NCI-H187 treated with DMSO at 0.1 percent for 48 hours (cell line): Measurements from ENCODE around the gene DDX50.
"Not testable (repeated sequence)": the region's sequence is repeated elsewhere in the genome, so short reads cannot be mapped to it uniquely, and the experiment has no call there.

Source experiments
- DNase-seq: peaks from one replicate; lab custom pipeline; 2025; lab: John Stamatoyannopoulos, UW

DDX50 gene

GRCh38 chr10:68900427-68901104 is 549 bp upstream of the DDX50 start:
- no peak for DNase-seq

DNA sequence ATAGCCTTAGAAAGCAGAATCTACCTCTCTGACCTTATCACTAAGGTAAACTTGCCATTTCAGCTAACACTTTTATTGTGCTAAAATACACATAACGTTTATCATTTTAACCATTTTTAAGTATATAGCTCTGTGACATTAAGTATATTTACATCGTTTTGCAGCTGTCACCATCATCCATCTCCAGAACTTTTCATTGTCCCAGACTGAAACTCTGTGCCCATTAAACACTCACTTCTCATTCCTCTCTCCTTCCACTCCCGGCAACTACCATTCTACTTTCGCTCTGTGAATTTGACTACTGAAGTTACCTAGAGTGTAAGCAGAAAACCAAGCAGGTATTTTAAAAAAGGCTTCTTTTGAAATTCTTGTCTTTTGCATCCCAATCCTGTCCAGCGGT is 1.3 kb downstream of the DDX50 start:
- DNase-seq = no peak

- no peak for DNase-seq
Measured at GRCh38 chr10:68924593-68924992, 23.5 kb downstream of the DDX50 start.

GRCh38 chr10:68925489-68925888 is 24.4 kb downstream of the DDX50 start:
- DNase-seq = no peak

DNA sequence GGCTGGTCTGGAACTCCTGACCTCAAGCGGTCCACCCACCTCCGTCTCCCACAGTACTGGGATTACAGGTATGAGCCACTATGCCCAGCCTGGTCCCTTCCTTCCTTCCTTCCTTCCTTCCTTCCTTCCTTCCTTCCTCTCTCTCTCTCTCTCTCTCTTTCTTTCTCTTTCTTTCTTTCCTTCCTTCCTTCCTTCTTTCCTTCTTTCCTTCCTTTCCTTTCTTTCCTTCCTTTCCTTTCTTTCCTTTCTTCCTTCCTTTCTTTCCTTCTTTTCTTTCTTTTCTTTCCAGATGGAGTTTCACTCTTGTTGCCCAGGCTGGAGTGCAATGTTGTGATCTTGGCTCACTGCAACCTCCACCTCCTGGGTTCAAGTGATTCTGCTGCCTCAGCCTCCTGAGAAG is 28.0 kb downstream of the DDX50 start:
- not testable (repeated sequence) for DNase-seq

GRCh38 chr10:68929888-68930287 is 28.8 kb downstream of the DDX50 start:
- DNase-seq = not testable (repeated sequence)

- not testable (repeated sequence) for DNase-seq
Measured at GRCh38 chr10:68932860-68933259, 31.7 kb downstream of the DDX50 start.

GRCh38 chr10:68934994-68935393 is 33.9 kb downstream of the DDX50 start:
- no peak for DNase-seq

DNA sequence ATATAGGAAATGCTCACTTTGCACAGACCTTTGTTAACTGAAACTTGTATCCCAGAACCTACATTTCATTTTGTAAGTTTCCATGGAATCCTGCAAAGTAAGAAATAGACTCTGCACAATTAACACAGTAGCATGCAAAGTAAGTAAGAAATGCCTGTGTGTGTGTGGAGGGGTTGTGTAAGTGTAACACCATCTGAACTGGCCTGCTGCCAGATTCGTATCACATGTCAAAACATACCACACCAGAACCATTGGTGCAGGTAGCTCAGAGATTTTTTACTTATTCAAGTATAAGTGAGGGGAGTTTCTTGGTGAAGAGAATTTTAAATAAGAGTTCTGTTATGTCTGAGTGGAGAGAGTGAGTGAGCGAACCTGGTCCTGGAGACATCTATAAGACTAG is 37.0 kb downstream of the DDX50 start:
- DNase-seq = no peak

DNA sequence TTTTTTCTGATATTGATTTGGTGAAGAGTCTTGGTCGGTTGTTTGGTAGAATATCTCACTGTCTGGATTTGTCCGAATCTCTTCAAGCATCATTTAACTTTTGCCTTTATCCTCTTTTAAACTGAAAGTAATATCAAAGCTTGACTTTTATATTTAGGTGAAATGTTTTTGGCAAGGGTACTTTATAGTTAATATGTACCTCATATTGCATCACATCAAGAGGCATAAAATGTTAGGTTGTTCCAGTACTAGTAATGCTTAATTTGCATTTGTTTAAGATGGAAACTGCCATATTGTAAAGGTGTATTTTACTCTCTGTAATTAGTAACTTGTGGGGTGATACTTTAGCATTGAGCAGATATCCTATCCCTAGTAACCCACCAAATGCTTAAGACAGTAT is 37.8 kb downstream of the DDX50 start:
- DNase-seq = no peak

DNA sequence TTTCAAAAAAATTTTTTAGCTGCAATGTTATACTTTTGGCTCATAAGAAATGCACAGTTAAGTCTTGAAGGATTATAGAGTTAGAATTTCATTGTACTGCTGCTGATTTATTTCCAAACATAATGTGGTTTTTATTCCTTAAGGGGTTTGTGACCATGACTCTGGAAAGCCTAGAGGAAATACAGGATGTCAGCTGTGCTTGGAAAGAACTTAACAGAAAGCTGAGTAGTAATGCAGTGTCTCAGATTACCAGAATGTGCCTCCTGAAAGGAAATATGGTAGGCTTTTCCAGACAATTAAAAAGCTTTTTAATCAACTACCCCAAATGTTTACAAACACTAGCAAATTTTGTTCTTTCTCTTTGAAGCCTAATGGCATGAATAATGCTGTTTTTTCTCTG is 39.8 kb downstream of the DDX50 start:
- not testable (repeated sequence) for DNase-seq

GRCh38 chr10:68950598-68950997 is 49.5 kb downstream of the DDX50 start:
- no peak for DNase-seq

GRCh38 chr10:68954904-68955303 is 53.8 kb downstream of the DDX50 start:
- no peak for DNase-seq

DNA sequence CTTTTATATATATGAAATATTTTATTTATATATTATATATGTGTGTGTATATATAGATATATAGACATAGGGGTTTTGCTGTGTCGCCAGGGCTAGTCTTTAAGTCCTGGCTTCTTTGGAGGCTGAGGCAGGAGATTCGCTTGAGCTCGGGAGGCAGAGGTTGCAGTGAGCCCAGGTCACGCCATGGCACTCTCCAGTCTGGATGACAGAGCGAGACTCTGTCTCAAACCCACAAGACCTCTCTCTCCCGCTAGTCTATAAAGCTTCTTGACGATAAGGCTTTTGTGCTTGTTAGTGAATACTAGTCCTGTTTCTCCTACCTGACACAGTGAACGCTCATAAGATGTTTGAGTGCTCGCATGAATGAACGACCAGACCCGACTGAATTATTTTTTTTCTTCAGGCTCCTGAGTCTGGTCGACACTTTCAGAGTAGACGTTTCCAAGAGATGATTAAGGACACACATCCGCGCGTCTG is 54.3 kb downstream of the DDX50 start:
- no peak for DNase-seq

GRCh38 chr10:68955832-68956532 is 54.9 kb downstream of the DDX50 start, which contains the start of gene DDX21:
TSS of gene DDX21 (plus strand) at chr10:68956170. CDS start at chr10:68956226, 56 bp downstream.
- peak; percentile 32 for DNase-seq

DNA sequence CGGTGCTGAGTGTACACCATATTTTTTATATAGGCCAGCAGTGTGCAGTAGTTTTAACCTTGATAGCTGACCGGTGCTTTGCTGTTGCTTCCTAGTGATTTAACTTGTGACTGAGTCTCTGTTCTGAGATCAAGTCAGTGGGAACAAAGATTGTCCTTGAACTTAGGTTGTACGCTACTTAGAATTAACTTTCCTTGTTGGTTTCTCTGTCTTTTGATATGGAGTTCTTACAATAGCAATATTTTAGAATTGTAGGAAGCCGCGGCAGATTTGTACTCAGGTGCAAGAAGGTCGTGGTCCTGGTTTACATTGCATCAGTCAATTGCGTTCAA is 56.1 kb downstream of the DDX50 start:
- no peak for DNase-seq

DNA sequence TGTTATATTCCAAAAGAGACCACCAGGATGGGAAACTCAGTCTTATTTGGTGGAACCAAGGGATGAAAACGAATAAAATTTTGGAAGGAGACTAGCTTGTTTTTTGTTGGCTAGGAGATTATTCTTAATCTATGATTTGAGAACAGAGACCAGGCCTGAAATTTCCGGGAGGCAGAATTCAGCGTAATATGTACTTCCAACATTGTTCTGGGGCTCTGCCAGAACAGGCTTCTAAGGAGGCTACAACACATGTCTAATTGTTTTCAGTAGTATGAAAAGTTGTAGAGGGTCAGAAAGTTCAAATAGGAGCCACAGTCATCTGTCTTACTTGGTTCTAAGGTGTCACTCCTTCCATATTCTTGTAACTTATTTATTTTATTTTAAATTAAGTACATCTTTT is 56.5 kb downstream of the DDX50 start:
- no peak for DNase-seq

DNA sequence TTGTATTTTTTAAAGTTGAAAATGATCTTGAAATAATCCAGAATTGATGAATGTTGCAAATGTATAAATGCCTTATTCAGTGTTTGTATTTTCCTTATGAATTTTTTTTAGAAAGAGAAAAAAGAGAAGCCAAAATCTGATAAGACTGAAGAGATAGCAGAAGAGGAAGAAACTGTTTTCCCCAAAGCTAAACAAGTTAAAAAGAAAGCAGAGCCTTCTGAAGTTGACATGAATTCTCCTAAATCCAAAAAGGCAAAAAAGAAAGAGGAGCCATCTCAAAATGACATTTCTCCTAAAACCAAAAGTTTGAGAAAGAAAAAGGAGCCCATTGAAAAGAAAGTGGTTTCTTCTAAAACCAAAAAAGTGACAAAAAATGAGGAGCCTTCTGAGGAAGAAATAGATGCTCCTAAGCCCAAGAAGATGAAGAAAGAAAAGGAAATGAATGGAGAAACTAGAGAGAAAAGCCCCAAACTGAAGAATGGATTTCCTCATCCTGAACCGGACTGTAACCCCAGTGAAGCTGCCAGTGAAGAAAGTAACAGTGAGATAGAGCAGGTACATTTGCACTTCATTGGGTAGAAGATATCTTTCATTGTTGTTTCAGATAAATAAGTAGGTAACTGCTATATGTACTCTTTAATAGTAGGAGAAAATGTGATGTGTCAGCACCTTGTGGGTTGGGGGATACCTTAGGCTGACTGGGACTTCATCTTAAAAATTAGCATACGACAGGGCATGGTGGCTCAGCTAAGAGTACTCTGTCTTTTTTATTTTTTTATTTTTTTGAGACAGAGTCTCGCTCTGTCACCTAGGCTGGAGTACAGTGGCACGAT is 58.8 kb downstream of the DDX50 start:
- no peak for DNase-seq

DNA sequence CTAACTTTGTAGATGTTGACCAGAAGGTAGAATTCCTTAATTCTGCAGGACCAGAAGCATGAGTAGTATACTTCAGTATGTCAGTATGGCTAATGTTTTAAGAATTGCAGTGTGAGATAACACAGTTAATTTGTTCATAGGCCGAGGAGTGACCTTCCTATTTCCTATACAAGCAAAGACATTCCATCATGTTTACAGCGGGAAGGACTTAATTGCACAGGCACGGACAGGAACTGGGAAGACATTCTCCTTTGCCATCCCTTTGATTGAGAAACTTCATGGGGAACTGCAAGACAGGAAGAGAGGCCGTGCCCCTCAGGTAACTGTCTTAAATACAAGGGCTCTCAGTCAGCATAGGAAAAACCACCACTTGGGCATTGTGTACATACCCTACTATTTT is 62.0 kb downstream of the DDX50 start:
- DNase-seq = no peak

- DNase-seq = no peak
Measured at GRCh38 chr10:68973975-68974374, 72.9 kb downstream of the DDX50 start.

DNA sequence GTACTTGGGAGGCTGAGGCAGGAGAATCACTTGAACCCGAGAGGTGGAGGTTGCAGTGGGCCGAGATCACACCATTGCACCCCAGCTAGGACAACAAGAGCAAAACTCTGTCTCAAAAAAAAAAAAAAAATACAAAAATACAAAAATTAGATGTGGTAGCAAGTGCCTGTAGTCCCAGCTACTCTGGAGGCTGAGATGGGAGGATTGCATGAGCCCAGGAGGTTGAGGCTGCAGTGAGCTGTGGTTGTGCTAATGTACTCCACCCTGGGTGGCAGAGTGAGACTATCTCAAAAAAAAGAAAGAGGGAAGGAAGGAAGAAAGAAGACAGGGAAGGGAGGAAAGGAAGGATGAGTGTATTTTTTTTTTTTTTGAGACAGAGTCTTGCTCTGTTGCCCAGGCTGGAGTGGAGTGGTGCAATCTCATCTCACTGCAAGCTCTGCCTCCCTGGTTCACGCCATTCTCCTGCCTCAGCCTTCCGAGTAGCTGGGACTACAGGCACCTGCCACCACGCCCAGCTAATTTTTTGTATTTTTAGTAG is 74.9 kb downstream of the DDX50 start:
- not testable (repeated sequence) for DNase-seq

DNA sequence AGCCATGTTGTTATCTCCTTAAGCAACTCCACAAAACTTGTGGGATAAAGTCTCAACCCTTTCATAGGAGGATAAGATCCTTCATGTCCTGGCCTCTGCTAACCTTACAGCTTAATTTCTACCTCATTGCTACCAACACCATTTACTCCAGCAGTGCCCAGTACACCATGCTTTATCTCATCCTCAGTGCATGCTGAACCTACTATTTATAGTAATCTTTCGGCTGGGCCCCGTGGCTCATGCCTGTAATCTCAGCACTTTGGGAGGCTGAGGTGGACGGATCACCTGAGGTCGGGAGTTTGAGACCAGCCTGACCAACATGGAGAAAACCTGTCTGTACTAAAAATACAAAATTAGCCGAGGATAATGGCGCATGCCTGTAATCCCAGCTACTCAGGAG is 78.6 kb downstream of the DDX50 start:
- DNase-seq = not testable (repeated sequence)
